ENCODE measurements around the gene SNX17.

Gene SNX17

DNA sequence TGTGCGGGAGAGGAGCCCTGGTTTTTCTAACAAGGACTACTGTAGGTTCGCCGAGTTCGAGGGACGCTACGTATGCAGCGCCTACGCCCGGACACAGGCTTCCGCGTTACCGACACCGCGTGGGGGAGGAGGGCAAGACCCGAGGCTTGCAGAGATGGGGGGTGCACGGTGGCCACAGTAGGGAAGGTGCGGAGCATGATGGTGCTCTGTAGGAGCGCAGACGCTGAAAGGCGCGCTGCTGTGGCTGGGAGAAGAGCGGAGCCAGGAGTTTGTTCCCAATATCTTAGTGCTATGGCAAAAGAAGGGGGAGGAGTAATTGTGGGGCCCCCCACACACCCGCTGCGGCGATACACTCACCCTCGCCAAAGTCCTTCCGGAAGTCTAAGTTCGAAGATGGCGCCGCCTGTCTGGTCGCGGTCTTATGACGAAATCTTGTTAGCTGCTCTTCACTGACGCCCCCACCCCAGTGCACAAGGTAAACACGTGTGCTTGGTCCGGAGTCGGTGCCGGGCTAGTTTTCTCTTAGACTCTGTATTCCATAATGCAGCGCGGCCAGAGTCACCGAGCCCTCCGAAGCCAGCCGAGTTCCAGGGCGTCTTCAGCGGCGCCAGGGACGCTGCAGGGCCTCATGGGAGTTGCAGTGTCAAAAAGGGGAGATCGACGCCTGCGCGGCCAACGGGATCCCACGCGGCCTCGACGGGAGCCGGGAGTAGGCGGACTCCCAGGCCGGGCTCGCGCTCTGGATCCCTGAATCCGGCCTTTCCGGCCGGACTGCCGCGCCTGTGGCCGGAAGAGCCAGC, 13.8 kb upstream of the SNX17 start, which contains the start of gene GTF3C2:
Gene GTF3C2, minus strand, starts transcription at position 383 of the 800 bp plus-strand sequence. CDS start 13,210 bp downstream, outside the sequence.
- Histone ChIP-seq H3K27me3 (no peaks in the 10 kb centered on the region), H3K9ac (peak within 1 kb of the TSS; percentile 84 to 99 (median 92)), H3K36me3 (peaks cover 0 to 33% (median 11%) of the 10 kb centered on the region in 11 experiments; a peak in 11 of 22 replicates), H4K20me1 (peaks cover 7 to 34% (median 19%) of the 10 kb centered on the region in 11 experiments; a peak in 18 of 22 replicates), H3K4me2 (peak within 1 kb of the TSS; percentile 81 to 97 (median 93)), H3K4me1 (peaks cover 34 to 42% (median 39%) of the 10 kb centered on the region in 10 experiments), H3K9me3 (replicated peaks in 1 of 11) (no peaks in the 10 kb centered on the region; a peak in 2 of 22 replicates), H3K27ac (peak within 1 kb of the TSS; percentile 70 to 99 (median 91)), H3K4me3 (peak within 1 kb of the TSS; percentile 74 to 90 (median 80))
- TF ChIP-seq Cebpa-rat (IDR thresholded peaks at IDR 0.05), result peak in 2 of 11 experiments; percentile 20 to 54; a peak in 1 of 22 replicates

DNA sequence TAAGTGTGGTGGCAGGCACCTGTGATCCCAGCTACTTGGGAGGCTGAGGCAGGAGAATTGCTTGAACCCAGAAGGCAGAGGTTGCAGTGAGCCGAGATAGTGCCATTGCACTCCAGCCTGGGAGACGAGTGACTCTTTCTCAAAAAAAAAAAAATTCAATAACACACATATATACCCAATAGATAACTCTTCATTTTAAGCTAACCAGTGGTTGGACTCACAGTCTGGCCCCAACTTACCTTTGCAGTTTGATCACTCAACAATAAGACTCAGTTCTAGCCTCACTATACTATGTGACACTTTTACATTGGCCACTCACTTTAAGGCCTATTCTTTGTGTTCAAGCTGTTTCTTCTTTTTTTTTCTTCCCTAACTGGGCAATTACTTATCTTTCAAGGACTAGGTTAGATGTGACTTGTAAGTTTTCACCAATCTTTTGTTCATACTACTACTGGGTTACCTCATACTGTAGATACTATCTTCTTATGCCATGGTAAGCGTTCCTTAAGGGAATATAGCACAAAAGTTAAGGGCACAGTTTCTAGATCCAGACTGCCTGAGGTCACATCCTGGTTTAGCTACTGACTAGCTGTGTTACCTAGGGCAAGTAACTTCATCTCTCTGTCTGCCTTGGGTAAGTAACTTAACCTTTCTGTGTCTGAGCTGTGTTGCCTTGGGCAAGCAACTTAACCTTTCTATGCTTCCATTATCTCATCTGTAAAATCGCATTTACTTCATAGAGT, 7.6 kb upstream of the SNX17 start:
- Histone ChIP-seq H3K4me3 (no peak overlapping the region), H3K9me3 (replicated peaks in 1 of 11) (no peaks in the 10 kb centered on the region; a peak in 2 of 22 replicates), H3K4me2 (no peak overlapping the region), H3K36me3 (peaks cover 46 to 72% (median 64%) of the 10 kb centered on the region in 11 experiments), H4K20me1 (peaks cover 0 to 28% (median 12%) of the 10 kb centered on the region in 11 experiments; a peak in 9 of 22 replicates), H3K9ac (no peak overlapping the region), H3K4me1 (peaks cover 7 to 11% (median 8%) of the 10 kb centered on the region in 10 experiments), H3K27me3 (no peaks in the 10 kb centered on the region), H3K27ac (no peak overlapping the region)
- TF ChIP-seq Cebpa-rat (IDR thresholded peaks at IDR 0.05), result no peak

GRCh38 chr2:27363933-27364332, 6.5 kb upstream of the SNX17 start:
- no peak for TF ChIP-seq Cebpa-rat (IDR thresholded peaks at IDR 0.05)
- Histone ChIP-seq H3K4me2 (no peak overlapping the region), H3K27ac (no peak overlapping the region)

DNA sequence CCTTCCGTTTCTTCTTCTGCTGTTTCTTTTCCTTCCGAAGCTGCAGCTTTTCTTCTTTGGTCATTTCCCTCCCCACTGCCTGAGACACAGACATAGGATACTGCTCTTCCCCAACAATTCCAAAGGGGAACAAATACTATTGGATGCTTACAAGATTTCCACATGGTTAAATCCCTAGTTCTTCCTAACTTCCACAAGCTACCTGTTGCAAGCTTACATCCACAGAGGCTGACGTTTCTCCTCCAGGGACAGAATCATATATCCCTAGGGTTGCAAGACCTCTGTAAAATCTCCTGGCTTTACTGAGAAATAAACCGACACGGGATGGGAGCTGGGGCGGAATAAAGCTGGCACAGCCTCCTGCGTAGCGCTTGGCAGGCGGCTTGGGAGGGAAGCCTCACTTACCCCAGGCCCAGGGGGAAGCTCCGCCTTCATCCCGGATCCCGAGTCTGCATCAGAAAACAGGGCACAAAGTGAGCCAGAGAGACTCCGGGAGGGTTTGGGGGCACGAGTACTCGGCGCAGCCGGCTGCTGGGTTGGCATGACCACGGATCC, 868 bp upstream of the SNX17 start:
- Histone ChIP-seq H3K27me3 (no peaks in the 10 kb centered on the region), H4K20me1 (peaks cover 0 to 33% (median 10%) of the 10 kb centered on the region in 11 experiments; a peak in 13 of 22 replicates), H3K4me2 (peak overlapping the region; percentile 88 to 98 (median 94)), H3K4me1 (peaks cover 41 to 49% (median 43%) of the 10 kb centered on the region in 10 experiments), H3K27ac (peak overlapping the region; percentile 73 to 99 (median 98)), H3K9ac (peak overlapping the region; percentile 92 to 100 (median 97)), H3K4me3 (peak overlapping the region; percentile 76 to 98 (median 90)), H3K36me3 (peaks cover 53 to 74% (median 63%) of the 10 kb centered on the region in 11 experiments), H3K9me3 (replicated peaks in 1 of 11) (no peaks in the 10 kb centered on the region)
- no peak for TF ChIP-seq Cebpa-rat (IDR thresholded peaks at IDR 0.05)

More at GRCh38 chr2:27363933-27364332, 6.5 kb upstream of the SNX17 start:
- Histone ChIP-seq H3K9ac (no peak overlapping the region), H3K36me3 (peaks cover 55 to 79% (median 68%) of the 10 kb centered on the region in 11 experiments), H3K27me3 (no peaks in the 10 kb centered on the region), H3K4me3 (no peak overlapping the region), H4K20me1 (peaks cover 0 to 32% (median 12%) of the 10 kb centered on the region in 11 experiments; a peak in 10 of 22 replicates), H3K4me1 (peaks cover 7 to 14% (median 12%) of the 10 kb centered on the region in 10 experiments), H3K9me3 (replicated peaks in 1 of 11) (no peaks in the 10 kb centered on the region)

GRCh38 chr2:27370816-27371620, 602 bp downstream of the SNX17 start:
- peaks cover 41 to 58% (median 45%) of the 10 kb centered on the region in 10 experiments for H3K4me1 ChIP-seq
- peak overlapping the region; percentile 76 to 98 (median 90) for H3K4me3 ChIP-seq
- peak overlapping the region; percentile 80 to 94 (median 88) for H3K4me2 ChIP-seq
- no peaks in the 10 kb centered on the region for H3K27me3 ChIP-seq
- no peak for TF ChIP-seq Cebpa-rat (IDR thresholded peaks at IDR 0.05)
- peaks cover 7 to 39% (median 18%) of the 10 kb centered on the region in 11 experiments; a peak in 15 of 22 replicates for H4K20me1 ChIP-seq
- H3K27ac ChIP-seq, result peak overlapping the region; percentile 85 to 99 (median 98)
- peaks cover 57 to 74% (median 63%) of the 10 kb centered on the region in 11 experiments for H3K36me3 ChIP-seq
- peak overlapping the region; percentile 92 to 100 (median 97) for H3K9ac ChIP-seq
- no peaks in the 10 kb centered on the region for H3K9me3 ChIP-seq (replicated peaks in 1 of 11)

DNA sequence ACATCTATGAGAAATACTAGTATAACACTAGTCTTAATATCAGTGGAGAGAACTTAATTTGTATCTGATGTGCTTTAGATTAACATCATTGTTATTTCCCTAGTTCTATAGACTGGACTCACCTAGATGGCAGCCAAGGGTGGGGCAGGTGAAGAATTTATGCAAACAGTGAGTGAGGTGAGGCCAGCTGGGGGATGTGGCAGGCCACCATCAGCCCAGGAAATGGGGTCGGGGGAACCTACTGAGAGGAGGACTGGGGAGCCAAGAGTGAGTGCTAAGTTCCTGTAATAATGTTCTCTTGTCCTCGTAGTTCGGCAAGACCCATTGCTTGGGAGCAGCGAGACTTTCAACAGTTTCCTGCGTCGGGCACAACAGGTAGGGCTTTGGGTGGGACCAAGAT, 2.5 kb downstream of the SNX17 start:
- Histone ChIP-seq H4K20me1 (peaks cover 17 to 58% (median 38%) of the 10 kb centered on the region in 11 experiments; a peak in 17 of 22 replicates), H3K27me3 (no peaks in the 10 kb centered on the region), H3K27ac (peak overlapping the region in 9 of 11 experiments; percentile 24 to 99 (median 98); a peak in 13 of 22 replicates), H3K9me3 (replicated peaks in 1 of 11) (no peaks in the 10 kb centered on the region), H3K4me1 (peaks cover 41 to 57% (median 45%) of the 10 kb centered on the region in 10 experiments), H3K36me3 (peaks cover 58 to 74% (median 63%) of the 10 kb centered on the region in 11 experiments), H3K4me2 (peak overlapping the region; percentile 80 to 94 (median 88)), H3K4me3 (peak overlapping the region in 4 of 10 experiments; percentile 1 to 93 (median 89); a peak in 7 of 20 replicates), H3K9ac (peak overlapping the region; percentile 92 to 100 (median 97); a peak in 14 of 22 replicates)
- TF ChIP-seq Cebpa-rat (IDR thresholded peaks at IDR 0.05), result no peak

DNA sequence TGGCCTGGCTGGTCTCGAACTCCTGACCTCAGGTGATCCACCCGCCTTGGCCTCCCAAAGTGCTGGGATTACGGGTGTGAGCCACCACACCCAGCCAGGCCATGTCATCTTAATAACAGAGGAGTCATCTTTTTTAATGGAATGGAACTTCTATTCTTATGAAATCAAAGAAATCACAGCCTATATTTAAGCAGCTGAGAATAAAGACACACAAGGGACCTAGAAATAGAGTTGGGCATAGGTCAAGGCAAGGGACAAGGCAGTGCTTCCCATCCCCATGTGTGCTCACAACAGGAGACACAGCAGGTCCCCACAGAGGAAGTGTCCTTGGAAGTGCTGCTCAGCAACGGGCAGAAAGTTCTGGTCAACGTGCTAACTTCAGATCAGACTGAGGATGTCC, 3.2 kb downstream of the SNX17 start:
- no peak for TF ChIP-seq Cebpa-rat (IDR thresholded peaks at IDR 0.05)
- H3K4me1 ChIP-seq, result peaks cover 38 to 57% (median 44%) of the 10 kb centered on the region in 10 experiments
- peak overlapping the region in 1 of 11 experiments; percentile 15; a peak in 1 of 22 replicates for H3K9ac ChIP-seq
- H3K27me3 ChIP-seq, result no peaks in the 10 kb centered on the region
- H3K9me3 ChIP-seq (replicated peaks in 1 of 11), result no peaks in the 10 kb centered on the region
- H3K27ac ChIP-seq, result no peak overlapping the region
- peaks cover 58 to 74% (median 63%) of the 10 kb centered on the region in 11 experiments for H3K36me3 ChIP-seq
- no peak overlapping the region for H3K4me3 ChIP-seq
- peak overlapping the region; percentile 80 to 94 (median 88); a peak in 15 of 22 replicates for H3K4me2 ChIP-seq
- peaks cover 17 to 59% (median 44%) of the 10 kb centered on the region in 11 experiments; a peak in 17 of 22 replicates for H4K20me1 ChIP-seq

Data from BLaER1 treated with 17β-estradiol and CSF1 and Interleukin-3, amounts not matched to agents 10 nM and 100 nM (cell line).